H1 (cell line): Measurements from ENCODE around the gene MTFP1. TPM values are rescaled to one million over a fixed set of nuclear protein-coding genes. Genes with fewer than 3 reads are reported as not detected.

Experiments
- CHD2 ChIP-seq: IDR thresholded peaks from 2 replicates; pipeline ENCODE4 v1.6.1; 2012; ENCODE audit warnings: low read length, improper control_type of control experiment
- KDM4A ChIP-seq: IDR thresholded peaks from one replicate; pipeline ENCODE4 v1.7.1; 2012; ENCODE audit warnings: low read depth, mild to moderate bottlenecking, moderate library complexity, low read length, inconsistent platforms; ENCODE audit not compliant: severe bottlenecking
- RBBP5 ChIP-seq: IDR thresholded peaks from 2 replicates; pipeline ENCODE4 v1.7.1; 2012; ENCODE audit warnings: low read depth, mild to moderate bottlenecking, inconsistent platforms, low read length, moderate library complexity, borderline replicate concordance
- polyA plus RNA-seq, 7 experiments: library from polyadenylated mRNA; depleted of rRNA in 3 of 7; stranded (reverse) in 5 of 7; unstranded in 2 of 7; fragments of >200 nt in 5 of 7; fragments of 200-250 nt in 2 of 7; gene quantifications; 1 replicate in 5 of 7; 2 replicates in 1 of 7; 4 replicates in 1 of 7; pipeline versions ENCODE4 v1.2.1 to v1.2.3, GENCODE V29; 2011 to 2013; ENCODE audit warnings: missing spikeins in 2 of 7, mixed read lengths in 2 of 7
- small RNA-seq: library from polyadenylated mRNA; stranded (forward); fragments of <200 nt; extraction: miRNeasy Mini kit (QIAGEN cat#:217004); gene quantifications from one replicate; pipeline ENCODE3, GENCODE V24; 2013; ENCODE audit not compliant: insufficient read depth
- total RNA-seq: library from RNA; stranded (reverse); fragmentation: NEBNext Ultra II Directional; extraction: Animal tissue kit (Norgen Biotek cat#: 25700); gene quantifications from 2 replicates; pipeline ENCODE4 v1.2.1, GENCODE V29; 2021
- TF ChIP-seq, protein P1 (sequence below): IDR thresholded peaks from 2 replicates; pipeline ENCODE4 v1.6.1; 2011; ENCODE audit warnings: low read depth, mild to moderate bottlenecking, low read length; ENCODE audit not compliant: insufficient read depth

MTFP1 gene
- total and polyA plus RNA-seq, 2 of the 8 experiments (the other 6 are each of a cell fraction or from before 2014, with no cell fraction given): 59.8 to 98.8 TPM

DNA sequence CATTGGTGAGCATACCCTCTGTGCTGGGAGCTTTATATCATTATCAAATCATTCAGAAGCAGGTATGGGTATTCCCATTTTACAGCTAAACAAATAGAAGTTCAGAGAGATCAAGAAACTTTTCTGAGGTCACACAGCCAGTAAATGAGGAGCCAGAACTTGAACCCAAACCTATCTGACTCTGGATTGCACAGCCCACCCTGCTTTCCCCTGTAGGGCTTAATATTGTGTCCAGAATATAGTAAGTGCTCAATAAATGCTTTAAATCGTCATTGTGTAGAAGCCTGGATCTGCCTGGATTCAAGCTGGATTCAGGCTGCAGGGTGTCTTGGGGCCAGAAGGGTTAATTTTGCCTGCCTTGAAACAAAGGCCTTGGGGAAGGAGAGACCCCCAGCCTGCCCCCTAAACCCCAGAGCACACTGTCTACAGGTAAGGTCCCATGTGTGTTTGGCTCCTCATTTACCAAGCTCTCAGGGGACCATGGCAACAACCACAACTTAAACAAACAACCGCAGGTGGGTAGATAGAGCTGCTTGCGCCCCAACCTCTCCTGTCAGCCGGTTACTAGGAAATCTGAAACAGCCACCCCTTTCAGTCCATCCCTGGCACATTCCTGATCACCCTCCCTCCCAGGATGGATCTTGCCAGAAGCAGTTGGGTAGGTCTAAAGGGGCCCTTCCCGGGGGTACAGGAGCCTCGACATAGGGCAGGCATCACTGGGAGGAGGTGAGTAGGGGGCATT, 49.3 kb downstream of the MTFP1 start (continued):
- TF ChIP-seq, protein P1, sequence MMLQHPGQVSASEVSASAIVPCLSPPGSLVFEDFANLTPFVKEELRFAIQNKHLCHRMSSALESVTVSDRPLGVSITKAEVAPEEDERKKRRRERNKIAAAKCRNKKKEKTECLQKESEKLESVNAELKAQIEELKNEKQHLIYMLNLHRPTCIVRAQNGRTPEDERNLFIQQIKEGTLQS: no peak
- TF ChIP-seq KDM4A (no peak), RBBP5 (no peak), CHD2 (no peak)

Small RNA genes lying within 50 kb of the gene (small RNA-seq; reads per million reads assigned to genes)
- gene AC004832.3 (not detected), gene RNU6-564P (not detected)

Other genes starting within 250 kb of the MTFP1 start
- 3.3 and 3.5 TPM in 2 replicates for gene LIF, start 179.0 kb upstream of the MTFP1 start, total RNA-seq
- 3.3 and 4.1 TPM in 2 replicates for gene LIF, start 179.0 kb upstream of the MTFP1 start, polyA plus RNA-seq (2011; rRNA removed)
- not detected in 2 replicates for gene OSM, start 158.9 kb upstream of the MTFP1 start, total RNA-seq
- gene OSM, start 158.9 kb upstream of the MTFP1 start, polyA plus RNA-seq (2011; rRNA removed): not detected in 2 replicates
- 8.4 and 10.3 TPM in 2 replicates for gene CASTOR1, start 136.3 kb upstream of the MTFP1 start, total RNA-seq
- gene CASTOR1, start 136.3 kb upstream of the MTFP1 start, polyA plus RNA-seq (2011; rRNA removed): 36.0 and 44.6 TPM in 2 replicates
- 5.4 and 6.5 TPM in 2 replicates for gene TBC1D10A, start 98.8 kb upstream of the MTFP1 start, total RNA-seq
- 7.0 and 11.3 TPM in 2 replicates for gene TBC1D10A, start 98.8 kb upstream of the MTFP1 start, polyA plus RNA-seq (2011; rRNA removed)
- gene SF3A1, start 68.9 kb upstream of the MTFP1 start, total RNA-seq: 275 and 285 TPM in 2 replicates
- gene SF3A1, start 68.9 kb upstream of the MTFP1 start, polyA plus RNA-seq (2011; rRNA removed): 27.8 and 83.8 TPM in 2 replicates
- 4.1 and 4.8 TPM in 2 replicates for gene CCDC157, start 68.8 kb upstream of the MTFP1 start, total RNA-seq
- gene CCDC157, start 68.8 kb upstream of the MTFP1 start, polyA plus RNA-seq (2011; rRNA removed): 8.4 and 9.4 TPM in 2 replicates
- 15.3 and 19.0 TPM in 2 replicates for gene RNF215, start 38.4 kb upstream of the MTFP1 start, total RNA-seq
- 13.1 and 16.4 TPM in 2 replicates for gene RNF215, start 38.4 kb upstream of the MTFP1 start, polyA plus RNA-seq (2011; rRNA removed)
- 2.8 and 4.3 TPM in 2 replicates for gene SEC14L2, start 28.8 kb upstream of the MTFP1 start, total RNA-seq
- 1.8 and 3.2 TPM in 2 replicates for gene SEC14L2, start 28.8 kb upstream of the MTFP1 start, polyA plus RNA-seq (2011; rRNA removed)
- not detected in 2 replicates for gene SEC14L3, start 46.2 kb downstream of the MTFP1 start, total RNA-seq
- not detected in 2 replicates for gene SEC14L3, start 46.2 kb downstream of the MTFP1 start, polyA plus RNA-seq (2011; rRNA removed)
- 3.9 and 4.9 TPM in 2 replicates for gene SEC14L4, start 79.9 kb downstream of the MTFP1 start, total RNA-seq
- gene SEC14L4, start 79.9 kb downstream of the MTFP1 start, polyA plus RNA-seq (2011; rRNA removed): 2.6 and 2.9 TPM in 2 replicates
- 0.63 and 0.80 TPM in 2 replicates for gene SEC14L6, start 121.0 kb downstream of the MTFP1 start, total RNA-seq
- gene SEC14L6, start 121.0 kb downstream of the MTFP1 start, polyA plus RNA-seq (2011; rRNA removed): 1.9 and 2.1 TPM in 2 replicates
- 10.5 and 11.0 TPM in 2 replicates for gene GAL3ST1, start 148.9 kb downstream of the MTFP1 start, total RNA-seq
- 32.1 and 32.5 TPM in 2 replicates for gene GAL3ST1, start 148.9 kb downstream of the MTFP1 start, polyA plus RNA-seq (2011; rRNA removed)
- 121 and 133 TPM in 2 replicates for gene PES1, start 166.1 kb downstream of the MTFP1 start, total RNA-seq
- gene PES1, start 166.1 kb downstream of the MTFP1 start, polyA plus RNA-seq (2011; rRNA removed): 191 and 247 TPM in 2 replicates
- 30.0 and 36.2 TPM in 2 replicates for gene TCN2, start 181.4 kb downstream of the MTFP1 start, total RNA-seq
- 87.8 and 91.7 TPM in 2 replicates for gene TCN2, start 181.4 kb downstream of the MTFP1 start, polyA plus RNA-seq (2011; rRNA removed)
- 5.1 TPM in 2 replicates for gene SLC35E4, start 210.0 kb downstream of the MTFP1 start, total RNA-seq
- gene SLC35E4, start 210.0 kb downstream of the MTFP1 start, polyA plus RNA-seq (2011; rRNA removed): 5.6 and 7.8 TPM in 2 replicates
- 2.6 and 3.6 TPM in 2 replicates for gene DUSP18, start 242.1 kb downstream of the MTFP1 start, total RNA-seq
- gene DUSP18, start 242.1 kb downstream of the MTFP1 start, polyA plus RNA-seq (2011; rRNA removed): 7.3 and 8.3 TPM in 2 replicates